HCT116 (cell line): Measurements from ENCODE around the gene S1PR1. TPM values are rescaled to one million over a fixed set of nuclear protein-coding genes. Genes with fewer than 3 reads are reported as not detected.

Experiments used
- ATAC-seq: fragments of 200-7000 bp; cut with Tn5 transposase; 2 replicates; pipeline ENCODE4 v1.9.1; 2020; ENCODE audit warnings: mild to moderate bottlenecking, moderate library complexity
- BruUV-seq: library from RNA; stranded (reverse); fragments of 400-500 nt; replicated peaks from 2 replicates; lab custom pipeline; 2021; lab: Mats Ljungman, UMichigan
- CTCF ChIA-PET: fragments of 300-600 bp; sonication (Branson Sonifier 250); formaldehyde crosslinking; loops from one replicate; lab custom pipeline; 2021; ENCODE audit warnings: antibody characterized with exemption; lab: Charles Lee
- POLR2A ChIA-PET: fragments of 300-600, 350-600 bp; sonication (Branson Sonifier 250); formaldehyde crosslinking; loops from one replicate; lab custom pipeline; 2021; ENCODE audit warnings: antibody characterized with exemption; lab: Charles Lee
- RAD21 ChIA-PET, 2 experiments: fragments of 300-600 bp; sonication (Branson Sonifier 250); formaldehyde crosslinking; loops; one replicate each; lab custom pipeline; 2023; ENCODE audit warnings: low total read pairs in 2 of 2; ENCODE audit not compliant: uncharacterized antibody in 2 of 2, unreplicated experiment in 2 of 2, low non-redundant PET in 1 of 2; lab: Charles Lee
- DNase-seq: peaks from one replicate; pipeline ENCODE4 v3.0.0-alpha.2; 2010; ENCODE audit warnings: low read depth, low spot score
- H2AFZ ChIP-seq: fragments of 200-600 bp; shearing (Covaris generic), sonication (generic); 2 replicates; pipeline ENCODE4 v1.6.1; 2017; ENCODE audit warnings: low read depth, mixed run types, mixed read lengths, antibody characterized with exemption, low read length; ENCODE audit not compliant: poor library complexity, severe bottlenecking
- H3K27ac ChIP-seq: 2 replicates; pipeline ENCODE4 v1.5.1; 2012; ENCODE audit warnings: low read depth, low read length
- H3K27me3 ChIP-seq: fragments of 200-600 bp; sonication (generic); 2 replicates; pipeline ENCODE4 v1.6.1; 2016; ENCODE audit warnings: mixed run types, low read length, mixed read lengths; ENCODE audit not compliant: insufficient read depth
- H3K36me3 ChIP-seq, 2 experiments: fragments of 200-500 bp in 1 of 2; fragments of 200-600 bp in 1 of 2; sonication (Bioruptor generic) in 1 of 2; sonication (generic) in 1 of 2; 2 replicates each; pipeline versions ENCODE4 v1.5.1 to v1.6.1; 2014 to 2016; ENCODE audit warnings: low read length in 2 of 2, inconsistent platforms in 1 of 2, mixed read lengths in 1 of 2, mixed run types in 1 of 2; ENCODE audit not compliant: insufficient read depth in 2 of 2, control insufficient read depth in 1 of 2
- H3K4me1 ChIP-seq, 2 experiments: fragments of 200-600 bp in 1 of 2; sonication (generic) in 1 of 2; 2 replicates each; pipeline versions ENCODE4 v1.5.1 to v1.6.1; 2012 to 2017; ENCODE audit warnings: low read length in 2 of 2, inconsistent platforms in 1 of 2, mild to moderate bottlenecking in 1 of 2, mixed read lengths in 1 of 2, mixed run types in 1 of 2, moderate library complexity in 1 of 2; ENCODE audit not compliant: insufficient read depth in 2 of 2, control insufficient read depth in 1 of 2
- H3K4me2 ChIP-seq: fragments of 200-600 bp; sonication (generic); 2 replicates; pipeline ENCODE4 v1.6.1; 2017; ENCODE audit warnings: mixed run types, low read length, mixed read lengths
- H3K4me3 ChIP-seq, 2 experiments: fragments of 200-600 bp in 1 of 2; sonication (generic) in 1 of 2; replicated peaks in 1 of 2; 2 replicates each; pipeline ENCODE4 v1.5.1; 2011 to 2016; ENCODE audit warnings: low read length in 2 of 2, control low read depth in 1 of 2, low read depth in 1 of 2, mild to moderate bottlenecking in 1 of 2, mixed read lengths in 1 of 2, mixed run types in 1 of 2
- H3K79me2 ChIP-seq: fragments of 200-600 bp; sonication (generic); 2 replicates; pipeline ENCODE4 v1.6.1; 2017; ENCODE audit warnings: mild to moderate bottlenecking, mixed run types, low read length, moderate library complexity, mixed read lengths; ENCODE audit not compliant: insufficient read depth
- H3K9ac ChIP-seq: fragments of 200-600 bp; sonication (generic); 2 replicates; pipeline ENCODE4 v1.6.1; 2016; ENCODE audit warnings: low read length, mixed read lengths
- H3K9me2 ChIP-seq: fragments of 200-600 bp; sonication (generic), shearing (Covaris generic); 2 replicates; pipeline ENCODE4 v1.6.1; 2017; ENCODE audit warnings: mixed run types, mild to moderate bottlenecking, moderate library complexity; ENCODE audit not compliant: insufficient read depth
- H3K9me3 ChIP-seq, 2 experiments: fragments of 200-500 bp in 1 of 2; fragments of 200-600 bp in 1 of 2; sonication (Bioruptor generic) in 1 of 2; sonication (generic) in 1 of 2; 2 replicates each; pipeline ENCODE4 v1.6.1; 2014 to 2017; ENCODE audit warnings: low read length in 2 of 2, mixed read lengths in 2 of 2, inconsistent platforms in 1 of 2, low read depth in 1 of 2, mild to moderate bottlenecking in 1 of 2, mixed run types in 1 of 2, moderate library complexity in 1 of 2; ENCODE audit not compliant: control insufficient read depth in 1 of 2, insufficient read depth in 1 of 2
- H4K20me1 ChIP-seq: fragments of 200-600 bp; sonication (generic), shearing (Covaris generic); 2 replicates; pipeline ENCODE4 v1.6.1; 2017; ENCODE audit warnings: mixed run types, mild to moderate bottlenecking, moderate library complexity; ENCODE audit not compliant: insufficient read depth
- CEBPB ChIP-seq: IDR thresholded peaks from 2 replicates; pipeline ENCODE4 v1.6.1; 2012; ENCODE audit warnings: low read depth
- CTCF ChIP-seq, 3 experiments: fragments of 200-600 bp in 1 of 3; sonication (generic) in 1 of 3; IDR thresholded peaks in 2 of 3; conservative IDR thresholded peaks in 1 of 3; 2 replicates each; pipeline ENCODE4 v1.5.1; 2012 to 2017; ENCODE audit warnings: low read depth in 2 of 3, low read length in 2 of 3, antibody characterized with exemption in 1 of 3, borderline replicate concordance in 1 of 3, control low read depth in 1 of 3, mild to moderate bottlenecking in 1 of 3, mixed read lengths in 1 of 3, mixed run types in 1 of 3, moderate library complexity in 1 of 3; ENCODE audit not compliant: insufficient read depth in 1 of 3
- ELF1 ChIP-seq: IDR thresholded peaks from 2 replicates; pipeline ENCODE4 v1.6.1; 2012; ENCODE audit warnings: low read depth, borderline replicate concordance
- EZH2 ChIP-seq: fragments of 200-600 bp; sonication (generic); IDR thresholded peaks from 2 replicates; pipeline ENCODE4 v1.6.1; 2017; ENCODE audit warnings: antibody characterized with exemption, mixed run types
- EZH2phosphoT487 ChIP-seq: fragments of 200-600 bp; IDR thresholded peaks from 2 replicates; pipeline ENCODE4 v1.6.1; 2018; ENCODE audit warnings: antibody characterized with exemption, borderline replicate concordance
- FOSL1 ChIP-seq: IDR thresholded peaks from 2 replicates; pipeline ENCODE4 v1.6.1; 2012; ENCODE audit warnings: low read depth
- MAX ChIP-seq: IDR thresholded peaks from 2 replicates; pipeline ENCODE4 v1.6.1; 2012
- POLR2A ChIP-seq: IDR thresholded peaks from 2 replicates; pipeline ENCODE4 v1.7.0; 2011; ENCODE audit warnings: borderline replicate concordance; ENCODE audit not compliant: insufficient read depth, insufficient read length; ENCODE audit errors: extremely low read depth
- REST ChIP-seq: IDR thresholded peaks from 2 replicates; pipeline ENCODE4 v1.6.1; 2012; ENCODE audit warnings: low read depth
- SIN3A ChIP-seq: IDR thresholded peaks from 2 replicates; pipeline ENCODE4 v1.6.1; 2012; ENCODE audit warnings: low read depth
- SP1 ChIP-seq: IDR thresholded peaks from 2 replicates; pipeline ENCODE4 v1.6.1; 2012; ENCODE audit warnings: low read depth
- SRF ChIP-seq: IDR thresholded peaks from 2 replicates; pipeline ENCODE4 v1.6.1; 2012; ENCODE audit warnings: low read depth
- TCF7L2 ChIP-seq: IDR thresholded peaks from 2 replicates; pipeline ENCODE4 v1.7.0; 2011; ENCODE audit warnings: borderline replicate concordance, inconsistent platforms; ENCODE audit not compliant: insufficient read depth, insufficient read length; ENCODE audit errors: extremely low read depth
- YY1 ChIP-seq: IDR thresholded peaks from 2 replicates; pipeline ENCODE4 v1.6.1; 2011; ENCODE audit warnings: low read length, low read depth, moderate library complexity, mild to moderate bottlenecking; ENCODE audit not compliant: insufficient replicate concordance; ENCODE audit errors: extremely low read depth
- ZBTB33 ChIP-seq: IDR thresholded peaks from 2 replicates; pipeline ENCODE4 v1.6.1; 2011; ENCODE audit warnings: mild to moderate bottlenecking, low read length, moderate library complexity; ENCODE audit not compliant: insufficient replicate concordance; ENCODE audit errors: extremely low read depth
- ZFX ChIP-seq: fragments of 450-650 bp; IDR thresholded peaks from 2 replicates; pipeline ENCODE4 v1.6.1; 2017
- intact Hi-C: fragments of 100-400 bp; cut with micrococcal nuclease; formaldehyde crosslinking; loops from 2 replicates; pipeline ENCODE4 v1.10.0; 2022
- total RNA-seq: library from RNA; stranded (reverse); gene quantifications from one replicate; pipeline ENCODE4 v1.2.1, GENCODE V29; 2021; ENCODE audit not compliant: unreplicated experiment
- TF ChIP-seq, protein P1 (sequence below): IDR thresholded peaks from 2 replicates; pipeline ENCODE4 v1.6.1; 2012

Gene S1PR1
- total RNA-seq, 1 experiment from 2014 or later: 0.61 TPM

DNA sequence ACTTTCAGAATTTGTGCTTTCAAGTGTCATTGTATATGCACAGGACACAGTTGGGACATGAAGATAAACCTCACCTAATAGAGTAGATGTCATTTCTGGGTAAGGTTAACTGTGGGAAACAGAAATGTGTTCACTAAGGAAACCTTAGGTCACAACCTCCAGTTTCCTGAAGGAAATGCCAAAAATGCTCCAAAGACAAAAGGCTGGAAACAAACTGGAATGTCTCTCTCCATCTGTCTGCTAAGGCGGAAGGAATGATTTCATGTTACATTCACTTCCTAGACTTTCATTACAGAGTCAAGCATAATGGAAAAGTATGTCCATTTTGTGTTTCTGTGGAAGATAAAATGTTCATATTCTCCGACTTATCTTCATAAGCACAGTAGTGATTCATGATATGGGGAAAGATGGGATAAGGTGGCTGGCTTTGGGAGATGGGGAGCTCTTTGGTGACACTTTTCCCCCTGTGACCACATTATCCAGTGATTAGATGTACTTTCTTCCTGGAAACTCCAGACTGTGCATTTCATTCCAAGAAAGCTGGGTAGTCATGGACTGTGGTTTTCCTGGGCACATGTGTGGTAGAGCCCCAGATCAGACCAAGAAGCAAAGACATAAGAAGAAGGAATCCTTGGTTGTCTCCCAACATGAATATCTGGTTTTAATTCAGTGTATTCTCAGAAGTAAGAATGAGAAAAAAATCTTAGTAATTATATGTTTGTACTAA is 5.7 kb downstream of the S1PR1 start:
- DNase-seq (no peak), ATAC-seq (no peak)
- Histone ChIP-seq H3K4me1 (peaks cover 2 to 5% of the 10 kb centered on the region in 2 experiments; a peak in 2 of 4 replicates), H4K20me1 (no peaks in the 10 kb centered on the region), H3K9me3 (no peaks in the 10 kb centered on the region), H3K9me2 (no peaks in the 10 kb centered on the region), H3K4me2 (no peak overlapping the region), H3K36me3 (no peaks in the 10 kb centered on the region), H3K9ac (no peak overlapping the region), H3K27ac (no peak overlapping the region), H3K4me3 (no peak overlapping the region), H3K27me3 (no peaks in the 10 kb centered on the region), H3K79me2 (no peaks in the 10 kb centered on the region), H2AFZ (no peak overlapping the region)
- RAD21 ChIA-PET: no interaction called here
- intact Hi-C loops: no loop called here
- BruUV-seq: no TSS peak
- POLR2A ChIA-PET: no interaction called here
- CTCF ChIA-PET: no interaction called here
- TF ChIP-seq SRF (no peak), TCF7L2 (no peak), EZH2phosphoT487 (no peak), MAX (no peak), CEBPB (no peak), EZH2 (no peak), POLR2A (no peak), CTCF (IDR thresholded peaks at IDR 0.05 in 2 of 3, conservative IDR thresholded peaks at IDR 0.05 in 1 of 3; ENCODE audit: borderline replicate concordance in 1 of 3, insufficient read depth in 1 of 3, low read depth in 2 of 3, low read length in 2 of 3) (no peak), ZFX (no peak), YY1 (no peak), REST (no peak), SP1 (no peak), ELF1 (no peak), ZBTB33 (no peak), FOSL1 (no peak), SIN3A (no peak)
- TF ChIP-seq, protein P1, sequence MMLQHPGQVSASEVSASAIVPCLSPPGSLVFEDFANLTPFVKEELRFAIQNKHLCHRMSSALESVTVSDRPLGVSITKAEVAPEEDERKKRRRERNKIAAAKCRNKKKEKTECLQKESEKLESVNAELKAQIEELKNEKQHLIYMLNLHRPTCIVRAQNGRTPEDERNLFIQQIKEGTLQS: no peak
